Daoy (cell line): Measurements from ENCODE around the gene DENND4C. TPM values are rescaled to one million over a fixed set of nuclear protein-coding genes. Genes with fewer than 3 reads are reported as not detected.
"Not testable (repeated sequence)": the region's sequence is repeated elsewhere in the genome, so short reads cannot be mapped to it uniquely, and the experiment has no call there.

ENCODE experiments used
- DNase-seq: peaks from one replicate; pipeline ENCODE4 v3.0.0-alpha.2; 2015; ENCODE audit warnings: low read depth
- total RNA-seq: library from RNA; depleted of rRNA; stranded (reverse); fragments of >200 nt; shearing (Covaris generic); gene quantifications from 2 replicates; pipeline ENCODE4 v1.2.3, GENCODE V29; 2014; rRNA removed

The DENND4C gene
- total RNA-seq, 1 experiment from 2014 or later = 10.5 TPM

- no peak for DNase-seq
Measured at GRCh38 chr9:19410195-19410503, 179.7 kb downstream of the DENND4C start.

- no peak for DNase-seq
Measured at GRCh38 chr9:19410594-19410993, 180.1 kb downstream of the DENND4C start.

GRCh38 chr9:19411316-19411715 lies 180.8 kb downstream of the DENND4C start:
- no peak for DNase-seq

GRCh38 chr9:19413456-19413855 lies 183.0 kb downstream of the DENND4C start:
- DNase-seq = not testable (repeated sequence)

GRCh38 chr9:19416143-19416542 lies 185.7 kb downstream of the DENND4C start:
- no peak for DNase-seq

DNA sequence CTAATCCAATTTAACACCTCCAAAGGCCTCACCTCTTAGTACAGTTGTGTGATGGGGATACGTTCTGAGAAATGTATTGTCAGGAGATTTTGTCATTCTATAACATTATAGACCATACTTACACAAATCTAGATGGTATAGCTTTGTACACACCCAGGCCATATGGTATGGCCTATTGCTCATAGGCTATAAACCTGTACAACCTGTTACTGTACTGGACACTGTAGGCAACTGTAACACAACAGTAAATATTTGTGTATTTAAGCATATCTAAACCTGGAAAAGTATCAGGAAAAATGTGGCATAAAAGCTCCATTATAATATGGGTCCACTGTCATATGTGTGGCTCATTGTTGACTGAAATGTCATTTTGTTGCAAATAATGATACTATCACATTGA lies 190.4 kb downstream of the DENND4C start:
- no peak for DNase-seq

Other genes starting within 250 kb of the DENND4C start
- gene SAXO1, start 197.5 kb upstream of the DENND4C start, total RNA-seq = not detected in 2 replicates
- 5.4 and 8.2 TPM in 2 replicates for gene RRAGA, start 181.3 kb upstream of the DENND4C start, total RNA-seq
- 22.8 and 29.3 TPM in 2 replicates for gene HAUS6, start 127.8 kb upstream of the DENND4C start, total RNA-seq
- gene PLIN2, start 103.2 kb upstream of the DENND4C start, total RNA-seq = 20.7 and 22.3 TPM in 2 replicates
- gene RPS6, start 149.5 kb downstream of the DENND4C start, total RNA-seq = 1,319 and 2,012 TPM in 2 replicates
- 0.06 and 0.46 TPM in 2 replicates for gene ACER2, start 178.3 kb downstream of the DENND4C start, total RNA-seq